D721Med (cell line): ENCODE data around the gene ZNF511.
A peak's percentile ranks its signal among the peaks of the same experiment; 100 is the strongest.

Experiments
- DNase-seq: peaks from one replicate; pipeline ENCODE4 v3.0.0; 2011; ENCODE audit warnings: low spot score; ENCODE audit not compliant: insufficient read length
- FAIRE-seq: peaks from 2 replicates; lab custom pipeline; 2011; peaks lifted over from hg19 to GRCh38; lab: Jason Lieb, UNC
- CTCF ChIP-seq: IDR thresholded peaks from 2 replicates; pipeline ENCODE4 v1.5.1; 2012; ENCODE audit warnings: mild to moderate bottlenecking, control low read depth; ENCODE audit not compliant: insufficient read depth; ENCODE audit errors: missing control alignments

The ZNF511 gene

DNA sequence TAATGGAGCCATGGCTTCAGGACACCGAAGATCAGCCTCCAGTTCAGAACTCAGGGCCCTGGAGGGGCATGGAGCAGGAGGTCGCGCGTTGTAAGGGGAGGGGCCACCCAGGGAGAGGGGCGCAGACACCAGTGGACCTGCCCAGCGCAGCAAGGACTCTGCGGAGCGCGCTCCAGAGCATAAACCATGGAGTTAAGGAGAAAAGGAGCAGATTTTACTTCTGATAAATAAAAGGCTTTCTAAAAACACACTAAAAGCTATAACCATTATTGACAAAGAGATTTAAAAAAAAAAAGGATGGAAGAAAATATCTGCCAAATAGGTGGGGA, 17.5 kb downstream of the ZNF511 start:
- no peak for FAIRE-seq
- DNase-seq, result no peak
- TF ChIP-seq CTCF, result no peak

- TF ChIP-seq CTCF, result no peak
- DNase-seq (no peak), FAIRE-seq (no peak)
These were observed 18.3 kb downstream of the ZNF511 start for GRCh38 chr10:133326745-133327650.

DNA sequence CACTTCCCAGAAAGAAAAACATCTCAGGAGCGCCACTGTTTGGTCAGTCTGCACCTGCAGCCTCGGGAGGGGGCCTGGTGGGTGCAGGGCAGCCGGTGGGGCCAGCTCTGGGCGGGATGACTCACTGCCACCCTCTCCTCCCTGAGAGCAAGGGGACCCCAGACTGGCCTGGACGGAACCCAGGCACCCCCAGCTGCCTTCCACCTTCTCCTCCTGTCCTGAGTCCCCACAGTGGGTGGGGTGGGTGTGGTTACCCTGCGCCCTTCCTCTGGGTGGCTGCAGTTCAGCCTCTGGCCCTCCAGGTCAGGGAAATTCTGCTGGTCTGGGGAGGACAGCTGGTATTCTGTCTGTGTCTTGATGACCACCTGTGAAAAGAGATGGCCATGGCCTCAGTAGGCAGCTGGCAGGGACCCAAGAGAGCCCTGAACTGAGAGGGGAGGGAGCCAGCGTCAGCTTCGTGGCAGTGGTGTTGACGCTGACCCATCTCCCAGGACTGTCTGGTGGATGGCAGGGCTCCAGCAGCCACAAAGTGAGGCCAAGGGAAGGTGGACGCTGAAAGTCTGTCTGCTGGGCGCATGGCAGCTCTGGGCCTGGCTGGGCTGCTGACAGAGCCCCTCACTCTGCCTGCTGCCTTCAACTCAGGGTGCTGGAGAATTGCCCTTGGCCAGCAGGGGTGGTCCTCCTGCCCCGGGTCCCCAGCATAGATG, 19.1 kb downstream of the ZNF511 start:
- no peak for DNase-seq
- no peak for TF ChIP-seq CTCF
- no peak for FAIRE-seq

GRCh38 chr10:133328358-133329343, 19.9 kb downstream of the ZNF511 start:
- no peak for DNase-seq
- TF ChIP-seq CTCF, result no peak
- FAIRE-seq, result no peak

GRCh38 chr10:133329491-133330202, 20.9 kb downstream of the ZNF511 start:
- DNase-seq (peak; percentile 77), FAIRE-seq (no peak)
- peak; percentile 85 for TF ChIP-seq CTCF

DNA sequence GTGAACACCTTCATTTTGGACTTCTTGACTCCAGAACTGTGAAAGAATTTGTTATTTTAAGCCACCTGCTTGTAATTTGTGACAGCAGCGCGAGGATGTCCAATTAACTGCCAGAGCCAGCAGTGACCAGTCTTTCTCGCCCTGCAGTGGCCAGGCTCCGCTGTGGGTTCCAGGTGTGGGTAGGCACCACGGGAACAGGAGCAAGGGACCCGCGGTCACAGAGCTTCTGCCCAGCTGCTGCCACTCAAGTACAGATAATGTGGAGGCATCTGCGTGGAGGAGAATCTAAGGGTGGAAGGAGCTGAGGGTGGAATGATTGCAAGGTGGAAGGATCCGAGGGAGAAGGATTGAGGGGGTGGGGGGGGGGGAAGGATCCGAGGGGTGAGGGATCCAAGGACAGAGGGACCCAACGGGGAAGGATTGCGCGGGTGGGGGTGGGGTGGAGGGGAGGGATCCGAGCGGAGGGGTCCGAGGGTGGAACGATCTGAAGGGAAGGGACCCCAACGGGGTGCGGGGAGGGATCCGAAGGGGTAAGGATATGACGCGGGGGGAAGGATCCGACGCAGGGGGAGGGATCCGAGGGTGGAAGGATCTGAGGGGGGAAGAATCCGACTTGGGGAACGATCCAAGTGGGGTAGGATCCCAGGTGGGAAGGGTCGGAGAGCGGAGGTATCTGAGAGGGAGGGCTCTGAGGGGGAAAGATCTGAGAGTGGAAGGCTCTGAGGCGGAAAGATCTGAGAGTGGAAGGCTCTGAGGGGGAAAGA, 24.4 kb downstream of the ZNF511 start:
- TF ChIP-seq CTCF, result no peak
- DNase-seq (no peak), FAIRE-seq (no peak)
